ENCODE results near the gene LPAR6. TPM values are rescaled to one million over a fixed set of nuclear protein-coding genes. Genes with fewer than 3 reads are reported as not detected.

Gene LPAR6
- total RNA-seq, 4 donors from 2014 or later, result 16.8 to 42.5 (median 23.4) TPM

DNA sequence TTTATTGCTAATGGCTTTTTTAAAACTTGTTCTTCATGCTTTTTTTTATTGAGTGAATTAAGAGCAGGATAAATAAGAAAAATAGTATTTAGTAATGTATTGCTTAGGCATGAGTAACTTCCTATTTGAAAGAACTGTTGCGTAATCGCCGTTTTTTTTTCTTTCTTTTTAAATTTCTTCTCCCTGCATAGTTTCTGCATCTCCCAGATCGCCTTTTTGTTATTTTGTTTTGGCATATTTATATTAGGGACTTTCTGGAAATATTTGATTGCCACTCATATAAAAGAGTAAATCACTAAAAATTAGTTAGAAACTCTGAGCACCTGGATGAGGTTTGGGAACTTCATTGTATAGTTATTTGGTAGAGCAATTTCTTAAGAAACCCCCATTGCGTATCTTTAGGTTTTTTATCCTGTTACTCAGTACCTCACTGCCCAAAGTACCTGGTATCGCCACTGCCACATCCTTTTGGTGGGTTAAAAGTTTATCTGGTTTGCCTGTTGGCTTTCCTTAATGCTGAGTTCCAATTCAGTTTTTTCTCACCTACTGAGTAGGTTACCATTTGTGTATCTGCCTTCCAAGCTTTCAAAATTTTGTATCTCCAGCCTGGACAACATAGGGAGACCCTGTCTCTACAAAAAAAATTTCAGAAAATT is 36.2 kb upstream of the LPAR6 start:
- WGBS, 2 donors, result 46 to 51% methylated on average over 6 of the region's 6 CpGs
- intact Hi-C loops (cut with DNase I), result no loop called here

DNA sequence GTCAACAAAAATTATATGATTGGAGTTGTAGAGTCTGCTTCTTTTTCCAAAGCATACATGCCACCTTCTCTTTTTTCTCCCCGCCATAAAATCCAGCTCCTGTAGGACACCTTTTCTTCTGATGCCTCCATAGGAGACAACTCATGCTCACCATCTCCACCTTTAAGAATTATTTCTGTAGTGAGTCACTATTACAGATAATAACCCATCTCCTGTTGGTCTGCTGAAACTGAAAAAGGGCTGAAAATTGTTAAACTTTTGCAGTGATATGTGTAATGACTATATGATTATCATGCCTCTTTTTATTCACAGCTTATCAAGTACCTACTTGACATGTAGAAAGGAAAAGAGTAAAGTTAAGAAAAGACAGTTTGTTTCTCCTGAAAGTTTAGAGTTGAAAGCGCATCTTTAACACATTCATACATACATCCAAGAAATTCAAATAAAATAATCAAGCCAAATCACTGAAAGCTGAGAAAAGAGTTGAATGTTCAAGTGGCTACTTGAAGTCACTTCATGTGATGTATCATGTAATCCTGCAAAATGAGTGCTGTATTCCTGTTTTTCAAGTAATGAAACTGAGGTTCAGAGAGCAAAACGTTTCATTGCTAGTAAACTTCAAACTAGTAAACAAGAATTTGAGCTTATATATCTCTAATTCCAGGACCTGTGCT is 35.5 kb upstream of the LPAR6 start:
- H3K36me3 ChIP-seq, result no peaks in the 10 kb centered on the region
- no peak overlapping the region for H3K4me3 ChIP-seq (replicated peaks in 1 of 3)
- H3K9me3 ChIP-seq, result no peaks in the 10 kb centered on the region
- no peaks in the 10 kb centered on the region for H3K27me3 ChIP-seq
- H3K4me1 ChIP-seq, result peaks cover 8 to 19% of the 10 kb centered on the region in 2 donors
- H3K27ac ChIP-seq, result peak overlapping the region; percentile 9 to 46 (median 35)
- DNase-seq, result no peak
- 69 to 73% methylated on average over 3 of the region's 3 CpGs for WGBS, 2 donors
- intact Hi-C loops (cut with DNase I), result no loop called here
- TF ChIP-seq, protein P1, sequence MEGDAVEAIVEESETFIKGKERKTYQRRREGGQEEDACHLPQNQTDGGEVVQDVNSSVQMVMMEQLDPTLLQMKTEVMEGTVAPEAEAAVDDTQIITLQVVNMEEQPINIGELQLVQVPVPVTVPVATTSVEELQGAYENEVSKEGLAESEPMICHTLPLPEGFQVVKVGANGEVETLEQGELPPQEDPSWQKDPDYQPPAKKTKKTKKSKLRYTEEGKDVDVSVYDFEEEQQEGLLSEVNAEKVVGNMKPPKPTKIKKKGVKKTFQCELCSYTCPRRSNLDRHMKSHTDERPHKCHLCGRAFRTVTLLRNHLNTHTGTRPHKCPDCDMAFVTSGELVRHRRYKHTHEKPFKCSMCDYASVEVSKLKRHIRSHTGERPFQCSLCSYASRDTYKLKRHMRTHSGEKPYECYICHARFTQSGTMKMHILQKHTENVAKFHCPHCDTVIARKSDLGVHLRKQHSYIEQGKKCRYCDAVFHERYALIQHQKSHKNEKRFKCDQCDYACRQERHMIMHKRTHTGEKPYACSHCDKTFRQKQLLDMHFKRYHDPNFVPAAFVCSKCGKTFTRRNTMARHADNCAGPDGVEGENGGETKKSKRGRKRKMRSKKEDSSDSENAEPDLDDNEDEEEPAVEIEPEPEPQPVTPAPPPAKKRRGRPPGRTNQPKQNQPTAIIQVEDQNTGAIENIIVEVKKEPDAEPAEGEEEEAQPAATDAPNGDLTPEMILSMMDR (IDR thresholded peaks at IDR 0.05), result no peak
- TF ChIP-seq POLR2A (IDR thresholded peaks at IDR 0.05), result no peak

More for the DNA sequence above, 36.2 kb upstream of the LPAR6 start:
- Histone ChIP-seq H3K4me1 (peaks cover 8 to 19% of the 10 kb centered on the region in 2 donors), H3K9me3 (no peaks in the 10 kb centered on the region), H3K4me3 (replicated peaks in 1 of 3) (no peak overlapping the region), H3K27me3 (no peaks in the 10 kb centered on the region), H3K27ac (peak overlapping the region; percentile 2 to 46 (median 35)), H3K36me3 (no peaks in the 10 kb centered on the region)
- TF ChIP-seq POLR2A (IDR thresholded peaks at IDR 0.05), result no peak
- TF ChIP-seq, protein P1 (IDR thresholded peaks at IDR 0.05), result no peak
- no peak for DNase-seq

DNA sequence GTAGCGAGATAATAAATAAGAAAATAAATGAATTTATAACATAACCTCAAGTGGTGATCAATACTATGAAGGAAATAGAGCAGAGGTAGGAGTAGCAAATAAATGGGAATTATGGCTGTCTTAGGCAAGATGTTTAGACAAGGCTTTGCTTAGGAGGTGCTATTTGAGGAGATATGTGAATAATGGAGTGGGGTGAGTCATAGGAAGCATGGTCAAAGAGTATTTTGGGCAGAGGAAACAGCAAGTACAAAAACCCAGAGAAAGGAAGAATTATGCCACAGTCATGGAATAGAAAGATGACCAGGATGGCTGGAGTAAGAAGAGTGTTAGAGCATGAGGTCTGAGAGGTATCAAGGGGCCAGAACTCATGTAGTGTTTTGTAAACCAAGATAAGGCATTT is 33.6 kb upstream of the LPAR6 start:
- no peak for DNase-seq
- intact Hi-C loops (cut with DNase I), result no loop called here
- 93 to 97% methylated on average over 1 of the region's 1 CpG for WGBS, 2 donors
- no peaks in the 10 kb centered on the region for H3K27me3 ChIP-seq
- H3K4me1 ChIP-seq, result peaks cover 8 to 19% of the 10 kb centered on the region in 2 donors
- no peaks in the 10 kb centered on the region for H3K9me3 ChIP-seq
- TF ChIP-seq POLR2A (IDR thresholded peaks at IDR 0.05), result no peak
- TF ChIP-seq, protein P1 (IDR thresholded peaks at IDR 0.05), result no peak
- H3K36me3 ChIP-seq, result no peaks in the 10 kb centered on the region
- H3K27ac ChIP-seq, result peak overlapping the region in 2 of 3 donors; percentile 4 to 28
- no peak overlapping the region for H3K4me3 ChIP-seq (replicated peaks in 1 of 3)

DNA sequence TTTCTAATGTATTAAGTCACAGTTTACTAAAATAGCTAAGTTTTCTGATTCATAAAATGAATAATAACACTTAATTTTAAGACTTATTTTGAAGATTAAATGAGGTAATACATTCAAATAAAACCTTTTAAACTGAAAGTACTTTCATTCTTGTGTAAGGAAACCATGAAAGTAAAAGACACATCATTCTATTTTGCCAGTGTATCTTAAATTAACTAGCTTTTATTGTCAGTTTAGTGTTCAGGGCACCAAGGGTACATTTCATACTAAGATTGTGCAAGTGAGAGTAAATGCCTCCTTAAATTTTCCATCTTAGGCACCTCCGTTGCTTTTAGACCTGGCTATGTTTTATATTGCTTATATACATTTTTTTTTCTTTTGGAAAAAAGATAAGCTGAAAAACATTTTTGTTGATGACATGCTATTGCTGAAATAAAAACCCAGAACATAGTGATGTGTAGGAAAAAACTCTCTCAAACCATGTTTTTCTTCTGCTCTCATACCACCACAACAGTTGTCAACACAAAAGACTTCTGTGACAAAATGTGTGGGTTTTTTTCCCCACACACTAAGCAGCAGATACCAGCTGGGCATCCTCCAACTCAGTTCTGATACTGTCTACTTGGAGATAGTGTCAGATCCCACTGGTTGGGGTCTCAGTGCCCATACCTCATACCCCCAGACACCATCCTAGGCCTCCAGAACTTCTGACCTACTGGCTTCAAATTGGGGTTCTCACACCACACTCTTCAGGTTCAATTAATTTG is 30.7 kb upstream of the LPAR6 start:
- no peak for DNase-seq
- TF ChIP-seq, protein P1 (IDR thresholded peaks at IDR 0.05), result no peak
- TF ChIP-seq POLR2A (IDR thresholded peaks at IDR 0.05), result no peak
- WGBS, 2 donors, result 78 to 82% methylated on average over 1 of the region's 1 CpG
- H3K36me3 ChIP-seq, result no peaks in the 10 kb centered on the region
- no peaks in the 10 kb centered on the region for H3K27me3 ChIP-seq
- no peaks in the 10 kb centered on the region for H3K9me3 ChIP-seq
- no peak overlapping the region for H3K27ac ChIP-seq
- H3K4me1 ChIP-seq, result peaks cover 5 to 10% of the 10 kb centered on the region in 2 donors
- intact Hi-C loops (cut with DNase I), result no loop called here
- no peak overlapping the region for H3K4me3 ChIP-seq (replicated peaks in 1 of 3)
